Heart right ventricle (tissue), 16 donors: ENCODE results near the gene PTPN2. TPM values are rescaled to one million over a fixed set of nuclear protein-coding genes. Genes with fewer than 3 reads are reported as not detected.

Experiments
- ATAC-seq, 8 donors: fragments of 200-7000 bp; cut with Tn5 transposase; one replicate each; pipeline ENCODE4 v1.9.1; 2020; ENCODE audit warnings: mild to moderate bottlenecking in 8 of 8, moderate library complexity in 8 of 8, moderate number of reproducible peaks in 1 of 8
- DNase-seq, 2 donors: peaks; one replicate each; pipeline ENCODE4 v3.0.0-alpha.2; 2020
- H3K27ac ChIP-seq, 10 donors: fragments of 200-600 bp; sonication (generic) in 2 of 10; one replicate each; pipeline versions ENCODE4 v1.5.0 to v1.8.0; 2020 to 2022; ENCODE audit warnings: mild to moderate bottlenecking in 3 of 10
- H3K27me3 ChIP-seq, 7 donors: fragments of 200-600 bp; one replicate each; pipeline ENCODE4 v1.8.0; 2021 to 2022; ENCODE audit warnings: mild to moderate bottlenecking in 2 of 7
- H3K36me3 ChIP-seq, 9 donors: fragments of 200-600 bp; sonication (generic) in 1 of 9; one replicate each; pipeline versions ENCODE4 v1.5.0 to v1.8.0; 2020 to 2022; ENCODE audit warnings: mild to moderate bottlenecking in 2 of 9
- H3K4me1 ChIP-seq, 9 donors: fragments of 200-600 bp; sonication (generic) in 1 of 9; one replicate each; pipeline versions ENCODE4 v1.5.0 to v1.8.0; 2020 to 2022; ENCODE audit warnings: mild to moderate bottlenecking in 4 of 9
- H3K4me3 ChIP-seq, 10 donors: fragments of 200-600 bp; sonication (generic) in 2 of 10; one replicate each; pipeline versions ENCODE4 v1.5.0 to v1.8.0; 2020 to 2022; ENCODE audit warnings: mild to moderate bottlenecking in 7 of 10, moderate library complexity in 2 of 10
- H3K9me3 ChIP-seq, 11 donors: fragments of 200-600 bp in 10 of 11; sonication (generic) in 2 of 11; one replicate each; pipeline versions ENCODE4 v1.5.0 to v1.8.0; 2013 to 2022; ENCODE audit warnings: mild to moderate bottlenecking in 2 of 11, control low read depth in 1 of 11, moderate library complexity in 1 of 11
- CTCF ChIP-seq, 9 donors: fragments of 200-600 bp; sonication (generic) in 2 of 9; IDR thresholded peaks; one replicate each; pipeline versions ENCODE4 v1.5.0 to v1.8.0; 2021 to 2022; ENCODE audit warnings: antibody characterized with exemption in 9 of 9, mild to moderate bottlenecking in 5 of 9, moderate library complexity in 1 of 9
- WGBS, 2 donors: extraction: QIAGEN DNeasy Blood & Tissue Kit; methylation state at CpG; one replicate each; pipeline ENCODE4 v1.1.7; 2013; ENCODE audit warnings: inconsistent platforms in 1 of 2; 5-methylcytosine and 5-hydroxymethylcytosine counted together
- intact Hi-C, 10 donors: fragments of 100-400 bp; cut with DNase I; formaldehyde crosslinking; loops; one replicate each; pipeline versions ENCODE4 v1.11.1 to v1.14.2; 2022
- polyA plus RNA-seq, 2 donors: library from polyadenylated mRNA; stranded (reverse); fragments of 200-250 nt; gene quantifications; one replicate each; pipeline ENCODE4 v1.2.3, GENCODE V29; 2013
- total RNA-seq, 10 donors: library from RNA; stranded (reverse); fragmentation: NEBNext Ultra II Directional in 3 of 10; extraction: Animal tissue kit (Norgen Biotek cat#: 25700) in 3 of 10; gene quantifications; one replicate each; pipeline versions ENCODE4 v1.2.1 to v1.2.4, GENCODE V29; 2021 to 2023
- donor health status: Arrhythmogenic right ventricular cardiomyopathy.
- donor health status: ischemic (EF 13 %, LVEDD 7.1; RV severe dilation, severe dysfunction).
- donor health status: healthy with polysubstance abuse.
- donor health status: DM: no; HTN: yes; CAD: no.
- donor health status: DM: no; HTN: no; CAD: no.
- donor health status: ischemic (EF 25% LVEDD 6.9; RV normal size, moderate dysfunction).
- donor health status: ischemic (EF 25% LVEDD 5.7; RV mildly dilated, moderate dysfunction).
- donor health status: healthy.
- donor health status: DM: yes; HTN: yes; CAD: no.
- donor health status: Ischemic cardiomyopathy.
- donor health status: ischemic (EF 35%, LVEDD 5.7; RV mildly dilated, moderate dysfunction).
- donor health status: nonischemic (EF 11% LVEDD 7.7; RV severe dilation, severe dysfunction).
- donor health status: DM: yes; HTN: yes; CAD: no.
- donor health status: PGD.
- donor health status: ischemic (EF 29% LVEDD 5.4; RV normal size, mild dysfunction).
- donor health status: nonischemic (EF 23%, LVEDD 6.1; RV moderate dilation, normal function).

Gene PTPN2
- total and polyA plus RNA-seq, 12 donors: 10.5 to 19.5 (median 13.5) TPM

GRCh38 chr18:12857991-12858544 lies 26.0 kb downstream of the PTPN2 start:
- H3K4me3 ChIP-seq: no peak overlapping the region
- no peaks in the 10 kb centered on the region for H3K27me3 ChIP-seq
- H3K9me3 ChIP-seq: no peaks in the 10 kb centered on the region
- intact Hi-C loops: no loop called here
- H3K36me3 ChIP-seq: peaks cover 0 to 29% (median 0%) of the 10 kb centered on the region in 9 donors
- H3K4me1 ChIP-seq: peaks cover 0 to 21% (median 9%) of the 10 kb centered on the region in 9 donors
- 97% methylated on average over 4 of the region's 4 CpGs for WGBS, 2 donors
- no peak for TF ChIP-seq CTCF (IDR thresholded peaks at IDR 0.05)
- ATAC-seq (no peak), DNase-seq (no peak)
- no peak overlapping the region for H3K27ac ChIP-seq

- no peak for TF ChIP-seq CTCF (IDR thresholded peaks at IDR 0.05)
- ATAC-seq (no peak), DNase-seq (no peak)
- no peaks in the 10 kb centered on the region for H3K27me3 ChIP-seq
- no peak overlapping the region for H3K4me3 ChIP-seq
- no peaks in the 10 kb centered on the region for H3K9me3 ChIP-seq
- H3K36me3 ChIP-seq: peaks cover 0 to 29% (median 0%) of the 10 kb centered on the region in 9 donors
- 83 to 84% methylated on average over 6 of the region's 6 CpGs for WGBS, 2 donors
- no peak overlapping the region for H3K27ac ChIP-seq
- intact Hi-C loops: no loop called here
- H3K4me1 ChIP-seq: peaks cover 0 to 19% (median 8%) of the 10 kb centered on the region in 9 donors
These were observed 26.7 kb downstream of the PTPN2 start for GRCh38 chr18:12857215-12857905.

- Histone ChIP-seq H3K36me3 (peaks cover 0 to 29% (median 0%) of the 10 kb centered on the region in 9 donors), H3K9me3 (no peaks in the 10 kb centered on the region), H3K4me1 (peaks cover 0 to 14% (median 0%) of the 10 kb centered on the region in 9 donors), H3K27ac (no peak overlapping the region), H3K27me3 (no peaks in the 10 kb centered on the region), H3K4me3 (no peak overlapping the region)
- TF ChIP-seq CTCF (IDR thresholded peaks at IDR 0.05): no peak
- ATAC-seq (no peak), DNase-seq (no peak)
- 96 to 100% methylated on average over 4 of the region's 4 CpGs for WGBS, 2 donors
- intact Hi-C loops: no loop called here
These were observed 28.1 kb downstream of the PTPN2 start for GRCh38 chr18:12855916-12856315.

GRCh38 chr18:12852566-12853315 lies 31.3 kb downstream of the PTPN2 start:
- peaks cover 0 to 40% (median 3%) of the 10 kb centered on the region in 9 donors for H3K36me3 ChIP-seq
- no peak for ATAC-seq
- H3K27me3 ChIP-seq: no peaks in the 10 kb centered on the region
- intact Hi-C loops: no loop called here
- no peak overlapping the region for H3K27ac ChIP-seq
- DNase-seq: no peak
- WGBS, 2 donors: 93 to 94% methylated on average over 7 of the region's 7 CpGs
- H3K9me3 ChIP-seq: no peaks in the 10 kb centered on the region
- peaks cover 0 to 10% (median 0%) of the 10 kb centered on the region in 9 donors for H3K4me1 ChIP-seq
- no peak for TF ChIP-seq CTCF (IDR thresholded peaks at IDR 0.05)
- H3K4me3 ChIP-seq: no peak overlapping the region
